Bronchial epithelial cell (primary cell): ENCODE data around the gene CEP112. TPM values are rescaled to one million over a fixed set of nuclear protein-coding genes. Genes with fewer than 3 reads are reported as not detected.

Experiments used
- DNase-seq: peaks from one replicate; pipeline ENCODE4 v3.0.0-alpha.2; 2010; ENCODE audit warnings: low read depth
- FAIRE-seq: peaks from 2 replicates; lab custom pipeline; 2011; peaks lifted over from hg19 to GRCh38; lab: Jason Lieb, UNC
- H3K27me3 ChIP-seq: 2 replicates; pipeline ENCODE4 v1.5.1; 2011; ENCODE audit warnings: low read length; ENCODE audit not compliant: control insufficient read depth, insufficient read depth
- H3K36me3 ChIP-seq: 2 replicates; pipeline ENCODE4 v1.5.1; 2011; ENCODE audit warnings: low read length; ENCODE audit not compliant: control insufficient read depth, insufficient read depth
- H3K4me3 ChIP-seq: 2 replicates; pipeline ENCODE4 v1.5.1; 2011; ENCODE audit warnings: mild to moderate bottlenecking, low read depth, low read length, control low read depth
- total RNA-seq: library from RNA; depleted of rRNA; stranded (reverse); fragments of >200 nt; gene quantifications from 2 replicates; pipeline ENCODE4 v1.2.1, GENCODE V29; 2014
- TF ChIP-seq, protein P1 (sequence below): IDR thresholded peaks from 2 replicates; pipeline ENCODE4 v1.5.1; 2011; ENCODE audit warnings: mild to moderate bottlenecking, moderate library complexity, low read length, control low read depth, inconsistent platforms; ENCODE audit not compliant: insufficient read depth, severe bottlenecking

The CEP112 gene
- total RNA-seq, 1 donor from 2014 or later = 2.4 TPM

DNA sequence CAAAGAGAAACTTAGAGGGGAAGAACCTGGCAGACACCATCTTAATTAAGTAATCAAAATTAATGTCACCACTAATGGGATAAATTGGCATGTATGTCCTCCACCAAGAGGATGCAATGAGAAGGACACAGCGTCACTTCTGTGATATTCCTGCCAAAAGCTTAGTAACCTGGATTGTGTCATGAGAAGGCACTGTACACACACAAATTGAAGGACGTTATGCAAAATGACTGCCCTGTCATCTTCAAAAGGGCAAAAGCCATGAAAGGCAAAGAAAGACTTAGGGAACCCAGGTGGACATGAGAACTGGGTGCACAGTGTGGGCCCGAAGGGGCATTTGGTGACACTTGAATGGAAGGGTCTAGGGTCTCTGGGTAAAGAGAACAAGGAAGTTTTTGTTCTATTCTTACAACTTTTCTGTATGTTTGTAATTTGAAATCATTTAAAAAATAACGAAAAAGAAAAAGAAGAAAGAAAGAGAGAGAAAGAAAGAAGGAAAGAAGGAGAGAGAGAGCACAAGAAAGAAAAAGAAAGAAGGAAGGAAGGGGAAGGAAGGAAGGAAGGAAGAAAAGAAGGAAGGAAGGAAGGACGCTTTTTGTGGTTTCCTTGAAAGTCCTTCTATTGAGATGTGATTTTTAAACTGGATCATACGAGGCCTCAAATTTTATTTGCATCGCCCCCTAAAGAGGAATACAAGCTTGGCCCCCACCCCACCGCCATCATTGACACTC is 41.3 kb upstream of the CEP112 start:
- Histone ChIP-seq H3K4me3 (no peak overlapping the region), H3K36me3 (no peaks in the 10 kb centered on the region), H3K27me3 (no peaks in the 10 kb centered on the region)
- no peak for FAIRE-seq
- DNase-seq = no peak
- TF ChIP-seq, protein P1, sequence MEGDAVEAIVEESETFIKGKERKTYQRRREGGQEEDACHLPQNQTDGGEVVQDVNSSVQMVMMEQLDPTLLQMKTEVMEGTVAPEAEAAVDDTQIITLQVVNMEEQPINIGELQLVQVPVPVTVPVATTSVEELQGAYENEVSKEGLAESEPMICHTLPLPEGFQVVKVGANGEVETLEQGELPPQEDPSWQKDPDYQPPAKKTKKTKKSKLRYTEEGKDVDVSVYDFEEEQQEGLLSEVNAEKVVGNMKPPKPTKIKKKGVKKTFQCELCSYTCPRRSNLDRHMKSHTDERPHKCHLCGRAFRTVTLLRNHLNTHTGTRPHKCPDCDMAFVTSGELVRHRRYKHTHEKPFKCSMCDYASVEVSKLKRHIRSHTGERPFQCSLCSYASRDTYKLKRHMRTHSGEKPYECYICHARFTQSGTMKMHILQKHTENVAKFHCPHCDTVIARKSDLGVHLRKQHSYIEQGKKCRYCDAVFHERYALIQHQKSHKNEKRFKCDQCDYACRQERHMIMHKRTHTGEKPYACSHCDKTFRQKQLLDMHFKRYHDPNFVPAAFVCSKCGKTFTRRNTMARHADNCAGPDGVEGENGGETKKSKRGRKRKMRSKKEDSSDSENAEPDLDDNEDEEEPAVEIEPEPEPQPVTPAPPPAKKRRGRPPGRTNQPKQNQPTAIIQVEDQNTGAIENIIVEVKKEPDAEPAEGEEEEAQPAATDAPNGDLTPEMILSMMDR = no peak

DNA sequence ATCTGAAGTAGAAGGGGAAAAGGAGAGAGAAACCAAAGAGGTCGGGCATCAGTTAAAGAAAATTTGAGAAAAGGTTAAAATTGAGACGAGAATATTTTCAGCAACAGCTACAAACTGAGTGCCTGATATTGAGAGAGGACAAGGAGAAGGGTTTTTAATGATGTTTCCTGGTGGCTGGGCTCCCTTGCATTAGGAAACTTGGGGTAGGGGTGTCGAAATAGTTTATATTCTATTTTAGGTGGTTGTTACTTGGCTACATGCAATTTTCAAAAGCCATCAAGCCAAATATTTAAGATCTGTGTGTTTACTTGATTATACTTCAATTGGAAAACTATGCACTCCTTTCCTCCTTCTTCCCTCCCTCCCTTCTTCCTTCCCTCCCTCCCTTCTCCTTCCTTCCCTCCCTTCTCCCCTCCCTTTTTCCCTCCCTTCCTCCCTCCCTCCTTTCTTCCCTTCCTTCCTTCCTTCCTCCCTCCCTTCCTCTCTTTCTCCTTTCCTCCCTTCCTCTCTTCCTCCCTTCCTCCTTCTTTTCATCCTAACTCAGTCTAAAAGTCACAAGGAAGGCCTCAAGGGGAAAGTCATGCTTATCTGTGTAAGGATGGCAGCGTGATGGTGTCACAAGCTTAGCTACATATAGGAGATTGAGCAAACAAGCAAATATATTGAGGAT is 39.1 kb upstream of the CEP112 start:
- Histone ChIP-seq H3K36me3 (no peaks in the 10 kb centered on the region), H3K4me3 (no peak overlapping the region), H3K27me3 (no peaks in the 10 kb centered on the region)
- TF ChIP-seq, protein P1 = no peak
- FAIRE-seq (no peak), DNase-seq (no peak)

- FAIRE-seq (no peak), DNase-seq (no peak)
- TF ChIP-seq, protein P1 = no peak
- Histone ChIP-seq H3K27me3 (no peaks in the 10 kb centered on the region), H3K36me3 (no peaks in the 10 kb centered on the region), H3K4me3 (no peak overlapping the region)
Observed at GRCh38 chr17:66229783-66230538, 38.0 kb upstream of the CEP112 start.

- H3K4me3 ChIP-seq = no peak within 1 kb of the TSS
- DNase-seq (peak; percentile 22), FAIRE-seq (no peak)
- TF ChIP-seq, protein P1 = no peak
- no peaks in the 10 kb centered on the region for H3K36me3 ChIP-seq
- no peaks in the 10 kb centered on the region for H3K27me3 ChIP-seq
Observed at GRCh38 chr17:66228887-66229782, 37.2 kb upstream of the CEP112 start, which contains the start of gene APOH. Gene APOH (minus strand): TSS chr17:66229415. CDS start chr17:66229379, 36 bp downstream.

DNA sequence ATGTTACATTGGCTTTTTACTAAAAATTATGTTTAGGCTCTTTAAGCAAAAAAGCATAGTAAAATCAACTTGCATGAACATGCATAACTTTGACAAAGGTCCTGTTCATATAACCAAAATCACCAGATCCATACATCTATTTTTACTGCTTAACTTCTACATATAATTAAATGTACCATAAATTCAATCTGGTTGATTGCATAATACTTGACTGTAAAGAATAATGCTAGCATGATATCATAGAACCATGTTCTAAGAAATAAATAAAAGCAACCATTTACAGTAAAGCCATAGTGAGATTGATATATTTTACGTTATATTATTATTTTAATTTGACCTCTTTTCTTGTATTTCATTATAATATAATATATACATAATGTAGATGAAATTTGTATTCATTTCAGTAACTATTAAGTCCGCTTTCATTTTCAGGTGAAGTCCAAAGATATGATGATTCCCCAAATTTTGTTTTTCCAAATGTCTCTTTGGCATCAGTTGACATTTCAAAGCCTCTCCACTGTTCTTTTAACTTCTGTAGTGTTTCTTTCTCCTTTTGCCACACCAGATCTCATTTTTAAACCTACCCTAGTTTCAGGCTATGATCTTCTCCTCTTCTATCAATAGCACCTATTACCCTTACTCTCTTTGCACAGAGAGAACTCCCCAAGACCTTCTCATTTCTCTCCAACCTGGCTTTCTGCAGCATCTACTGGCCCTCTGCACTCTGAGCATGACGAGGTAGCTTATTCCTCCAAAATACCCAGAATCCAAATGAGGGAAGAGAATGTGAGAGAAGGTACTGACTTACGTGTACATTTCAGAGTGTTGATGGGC is 35.5 kb upstream of the CEP112 start:
- Histone ChIP-seq H3K4me3 (no peak overlapping the region), H3K27me3 (no peaks in the 10 kb centered on the region), H3K36me3 (no peaks in the 10 kb centered on the region)
- FAIRE-seq (no peak), DNase-seq (no peak)
- TF ChIP-seq, protein P1 = no peak
